Endothelial cell of umbilical vein (primary cell): ENCODE measurements around the gene OR2D3. TPM values are rescaled to one million over a fixed set of nuclear protein-coding genes. Genes with fewer than 3 reads are reported as not detected.

Experiments used
- BruUV-seq: library from RNA; stranded (reverse); fragments of 400-500 nt; replicated peaks from 2 replicates; lab custom pipeline; 2021; lab: Mats Ljungman, UMichigan
- CTCF ChIA-PET: fragments of 300-600, 350-600 bp; sonication (Branson Sonifier 250); formaldehyde crosslinking; loops from one replicate; lab custom pipeline; 2021; ENCODE audit warnings: antibody characterized with exemption, inconsistent platforms; lab: Charles Lee
- POLR2A ChIA-PET: fragments of 300-600, 350-600 bp; sonication (Branson Sonifier 250); formaldehyde crosslinking; loops from one replicate; lab custom pipeline; 2021; ENCODE audit warnings: antibody characterized with exemption, inconsistent platforms; lab: Charles Lee
- DNase-seq: peaks from one replicate; pipeline ENCODE4 v3.0.0-alpha.2; 2011; ENCODE audit warnings: low read depth, low spot score
- FAIRE-seq: peaks from 2 replicates; lab custom pipeline; 2011; peaks lifted over from hg19 to GRCh38; lab: Jason Lieb, UNC
- H2AFZ ChIP-seq: 2 replicates; pipeline ENCODE4 v1.6.0; 2012; ENCODE audit warnings: low read depth, low read length, control low read depth, inconsistent platforms
- H3K27ac ChIP-seq: 2 replicates; pipeline ENCODE4 v1.5.1; 2011; ENCODE audit warnings: low read depth, mild to moderate bottlenecking, control low read depth, low read length, moderate library complexity; ENCODE audit not compliant: insufficient read depth
- H3K27me3 ChIP-seq, 2 experiments: 2 replicates each; pipeline versions ENCODE4 v1.6.0 to v1.6.1; 2011; ENCODE audit warnings: low read length in 2 of 2, mixed read lengths in 1 of 2; ENCODE audit not compliant: control insufficient read depth in 2 of 2, insufficient read depth in 2 of 2
- H3K36me3 ChIP-seq, 2 experiments: 2 replicates in 1 of 2; 3 replicates in 1 of 2; pipeline ENCODE4 v1.5.1; 2011; ENCODE audit warnings: low read length in 2 of 2, mild to moderate bottlenecking in 1 of 2, moderate library complexity in 1 of 2; ENCODE audit not compliant: control insufficient read depth in 2 of 2, insufficient read depth in 2 of 2; ENCODE audit errors: extremely low read depth in 1 of 2
- H3K4me1 ChIP-seq: 3 replicates; pipeline ENCODE4 v1.5.1; 2011; ENCODE audit warnings: mild to moderate bottlenecking, low read length; ENCODE audit not compliant: control insufficient read depth, insufficient read depth; ENCODE audit errors: extremely low read depth
- H3K4me2 ChIP-seq: 2 replicates; pipeline ENCODE4 v1.6.1; 2011; ENCODE audit warnings: low read length, control low read depth, mixed read lengths; ENCODE audit not compliant: insufficient read depth
- H3K4me3 ChIP-seq, 3 experiments: fragments of 200-600 bp in 1 of 3; sonication (generic), shearing (Covaris generic) in 1 of 3; replicated peaks in 1 of 3; 2 replicates each; pipeline ENCODE4 v1.5.1; 2011 to 2016; ENCODE audit warnings: control low read depth in 3 of 3, low read length in 3 of 3, mild to moderate bottlenecking in 2 of 3, inconsistent platforms in 1 of 3, low read depth in 1 of 3, moderate library complexity in 1 of 3; ENCODE audit not compliant: insufficient read depth in 1 of 3
- H3K79me2 ChIP-seq: 2 replicates; pipeline ENCODE4 v1.6.0; 2012; ENCODE audit warnings: low read length, inconsistent platforms; ENCODE audit not compliant: control insufficient read depth, insufficient read depth
- H3K9ac ChIP-seq: replicated peaks from 2 replicates; pipeline ENCODE3; 2011; ENCODE audit warnings: low read length, control low read depth; ENCODE audit not compliant: insufficient read depth; ENCODE audit errors: extremely low read depth
- H3K9me1 ChIP-seq: replicated peaks from 3 replicates; pipeline ENCODE4 v1.6.0; 2011; ENCODE audit warnings: mild to moderate bottlenecking, low read length; ENCODE audit not compliant: control insufficient read depth, insufficient read depth; ENCODE audit errors: extremely low read depth
- H3K9me3 ChIP-seq: replicated peaks from 2 replicates; pipeline ENCODE4 v1.5.1; 2012; ENCODE audit warnings: low read length, inconsistent platforms; ENCODE audit not compliant: control insufficient read depth, insufficient read depth
- H4K20me1 ChIP-seq: replicated peaks from 2 replicates; pipeline ENCODE3; 2011; ENCODE audit warnings: mild to moderate bottlenecking, low read length; ENCODE audit not compliant: control insufficient read depth, insufficient read depth; ENCODE audit errors: extremely low read depth
- EZH2 ChIP-seq: IDR thresholded peaks from 2 replicates; pipeline ENCODE4 v1.6.1; 2012; ENCODE audit warnings: borderline replicate concordance, low read depth, mild to moderate bottlenecking, moderate library complexity, low read length, inconsistent platforms; ENCODE audit not compliant: severe bottlenecking
- FOS ChIP-seq: IDR thresholded peaks from 2 replicates; pipeline ENCODE4 v1.6.1; 2011; ENCODE audit warnings: mild to moderate bottlenecking, low read length, moderate library complexity, borderline replicate concordance; ENCODE audit not compliant: insufficient read depth
- GATA2 ChIP-seq: IDR thresholded peaks from 2 replicates; pipeline ENCODE4 v1.7.0; 2011; ENCODE audit warnings: low read depth, mild to moderate bottlenecking, moderate library complexity, mixed read lengths, low read length; ENCODE audit not compliant: insufficient read length, insufficient read depth
- JUN ChIP-seq: IDR thresholded peaks from 2 replicates; pipeline ENCODE4 v1.6.1; 2011; ENCODE audit warnings: borderline replicate concordance, low read depth; ENCODE audit not compliant: insufficient read length, insufficient read depth
- MYC ChIP-seq: IDR thresholded peaks from one replicate; pipeline ENCODE4 v1.6.1; 2011; ENCODE audit warnings: mild to moderate bottlenecking, low read depth, low read length
- POLR2A ChIP-seq: IDR thresholded peaks from 2 replicates; pipeline ENCODE4 v1.6.1; 2012; ENCODE audit warnings: low read depth, mild to moderate bottlenecking, control low read depth, low read length
- POLR2AphosphoS5 ChIP-seq: IDR thresholded peaks from 2 replicates; pipeline ENCODE4 v1.6.1; 2012; ENCODE audit warnings: low read depth, mild to moderate bottlenecking, control low read depth, low read length, moderate library complexity; ENCODE audit not compliant: insufficient read depth
- dilution Hi-C: fragments of 300-500 bp; cut with MboI; formaldehyde crosslinking; loops from one replicate; pipeline ENCODE4 v1.15.0; 2019; ENCODE audit warnings: low sequenced_read_pairs; ENCODE audit not compliant: extremely low pct_ligation_motif_present
- intact Hi-C: fragments of 100-400 bp; cut with micrococcal nuclease; formaldehyde crosslinking; loops from one replicate; pipeline ENCODE4 v1.10.0; 2022
- polyA plus RNA-seq, 4 experiments: library from polyadenylated mRNA; depleted of rRNA in 3 of 4; stranded (reverse) in 3 of 4; unstranded in 1 of 4; fragments of >200 nt; gene quantifications; 2 replicates each; pipeline versions ENCODE4 v1.2.1 to v1.2.3, GENCODE V29; 2011 to 2012; ENCODE audit warnings: missing spikeins in 1 of 4
- total RNA-seq: library from RNA; stranded (reverse); gene quantifications from 2 replicates; pipeline ENCODE4 v1.2.3, GENCODE V29; 2021
- TF ChIP-seq, protein P1 (sequence below): IDR thresholded peaks from 2 replicates; pipeline ENCODE4 v1.6.1; 2011; ENCODE audit not compliant: insufficient read depth, insufficient read length
- TF ChIP-seq, protein P2 (sequence below), 2 donors: IDR thresholded peaks; 1 replicate in 1 of 2; 2 replicates in 1 of 2; pipeline ENCODE4 v1.5.1; 2011; ENCODE audit warnings: low read length in 2 of 2, mild to moderate bottlenecking in 2 of 2, moderate library complexity in 2 of 2, control low read depth in 1 of 2, inconsistent platforms in 1 of 2, low read depth in 1 of 2; ENCODE audit not compliant: insufficient read depth in 1 of 2; ENCODE audit errors: extremely low read depth in 1 of 2

OR2D3 gene
- total and polyA plus RNA-seq, 2 donors (not counting 3 experiments of a cell fraction or from before 2014, with no cell fraction given) = not detected

GRCh38 chr11:6928916-6929315, 8.1 kb downstream of the OR2D3 start:
- Histone ChIP-seq H4K20me1 (no peaks in the 10 kb centered on the region), H3K27me3 (no peaks in the 10 kb centered on the region), H3K79me2 (peaks cover 5% of the 10 kb centered on the region), H3K4me2 (no peak overlapping the region), H3K4me1 (peaks cover 13% of the 10 kb centered on the region), H3K36me3 (no peaks in the 10 kb centered on the region), H3K4me3 (no peak overlapping the region), H2AFZ (no peak overlapping the region), H3K9ac (no peak overlapping the region), H3K9me3 (no peaks in the 10 kb centered on the region), H3K9me1 (peaks cover 2% of the 10 kb centered on the region), H3K27ac (no peak overlapping the region)
- POLR2A ChIA-PET = no interaction called here
- FAIRE-seq = no peak
- intact Hi-C loops (loop anchor here (5.0 kb wide), 1 partner anchor 63 kb away; no protein-coding TSS in a partner anchor), dilution Hi-C loops (no loop called here)
- no peak for DNase-seq
- CTCF ChIA-PET = no interaction called here
- TF ChIP-seq GATA2 = no peak
- TF ChIP-seq JUN = no peak
- TF ChIP-seq POLR2AphosphoS5 = no peak
- TF ChIP-seq POLR2A = no peak
- TF ChIP-seq, protein P1, sequence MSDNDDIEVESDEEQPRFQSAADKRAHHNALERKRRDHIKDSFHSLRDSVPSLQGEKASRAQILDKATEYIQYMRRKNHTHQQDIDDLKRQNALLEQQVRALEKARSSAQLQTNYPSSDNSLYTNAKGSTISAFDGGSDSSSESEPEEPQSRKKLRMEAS = no peak
- TF ChIP-seq MYC = no peak
- no peak for TF ChIP-seq FOS
- no peak for TF ChIP-seq EZH2
- BruUV-seq = no TSS peak

- Histone ChIP-seq H3K4me2 (no peak overlapping the region), H4K20me1 (no peaks in the 10 kb centered on the region), H3K9me1 (peaks cover 2% of the 10 kb centered on the region), H3K27me3 (no peaks in the 10 kb centered on the region), H3K4me3 (no peak overlapping the region), H3K79me2 (peaks cover 5% of the 10 kb centered on the region), H2AFZ (no peak overlapping the region), H3K27ac (no peak overlapping the region), H3K9ac (no peak overlapping the region), H3K4me1 (peaks cover 7% of the 10 kb centered on the region), H3K9me3 (no peaks in the 10 kb centered on the region), H3K36me3 (no peaks in the 10 kb centered on the region)
- dilution Hi-C loops (no loop called here), intact Hi-C loops (no loop called here)
- BruUV-seq = no TSS peak
- CTCF ChIA-PET = interaction anchor here (0.5 kb wide), 1 partner anchor 119 kb away, joined by 3 read pairs; no protein-coding TSS in a partner anchor
- TF ChIP-seq JUN (no peak), GATA2 (no peak), EZH2 (no peak), FOS (no peak), MYC (no peak), POLR2A (no peak)
- TF ChIP-seq, protein P1 = no peak
- TF ChIP-seq, protein P2, sequence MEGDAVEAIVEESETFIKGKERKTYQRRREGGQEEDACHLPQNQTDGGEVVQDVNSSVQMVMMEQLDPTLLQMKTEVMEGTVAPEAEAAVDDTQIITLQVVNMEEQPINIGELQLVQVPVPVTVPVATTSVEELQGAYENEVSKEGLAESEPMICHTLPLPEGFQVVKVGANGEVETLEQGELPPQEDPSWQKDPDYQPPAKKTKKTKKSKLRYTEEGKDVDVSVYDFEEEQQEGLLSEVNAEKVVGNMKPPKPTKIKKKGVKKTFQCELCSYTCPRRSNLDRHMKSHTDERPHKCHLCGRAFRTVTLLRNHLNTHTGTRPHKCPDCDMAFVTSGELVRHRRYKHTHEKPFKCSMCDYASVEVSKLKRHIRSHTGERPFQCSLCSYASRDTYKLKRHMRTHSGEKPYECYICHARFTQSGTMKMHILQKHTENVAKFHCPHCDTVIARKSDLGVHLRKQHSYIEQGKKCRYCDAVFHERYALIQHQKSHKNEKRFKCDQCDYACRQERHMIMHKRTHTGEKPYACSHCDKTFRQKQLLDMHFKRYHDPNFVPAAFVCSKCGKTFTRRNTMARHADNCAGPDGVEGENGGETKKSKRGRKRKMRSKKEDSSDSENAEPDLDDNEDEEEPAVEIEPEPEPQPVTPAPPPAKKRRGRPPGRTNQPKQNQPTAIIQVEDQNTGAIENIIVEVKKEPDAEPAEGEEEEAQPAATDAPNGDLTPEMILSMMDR (IDR thresholded peaks at IDR 0.05; ENCODE audit: extremely low read depth in 1 of 2, insufficient read depth in 1 of 2, low read depth in 1 of 2, low read length in 2 of 2) = no peak
- no peak for DNase-seq
- no peak for FAIRE-seq
- POLR2A ChIA-PET = no interaction called here
These were observed 10.4 kb downstream of the OR2D3 start for GRCh38 chr11:6931146-6931713.
